ENCODE results near the gene TRMT61A. TPM values are rescaled to one million over a fixed set of nuclear protein-coding genes. Genes with fewer than 3 reads are reported as not detected.

Gene TRMT61A
- total and polyA plus RNA-seq, 10 of the 15 experiments (the other 5 are each of a cell fraction or from before 2014, with no cell fraction given), result 0.11 to 21.9 (median 11.4) TPM

- BruUV-seq (replicated peaks), result no TSS peak
- H3K4me1 ChIP-seq (ENCODE audit: control insufficient read depth, insufficient read depth, low read length), result no peaks in the 10 kb centered on the region
- intact Hi-C loops (cut with micrococcal nuclease; ENCODE audit: unreplicated experiment), result no loop called here
- H3K4me2 ChIP-seq (ENCODE audit: control insufficient read depth, insufficient read depth), result no peak overlapping the region
- ChIA-PET CTCF (interaction anchor here (1.1 to 1.5 kb wide), 2 partner anchors 8 to 11 kb away, joined by 4 read pairs; no protein-coding TSS in a partner anchor), SMC1A (ENCODE audit: uncharacterized antibody, unreplicated experiment) (interaction anchor here (1.3 kb wide), 1 partner anchor 47 kb away, joined by 3 read pairs; no protein-coding TSS in a partner anchor), POLR2A (interaction anchor here (1.0 kb wide), 1 partner anchor 37 kb away, joined by 3 read pairs; no protein-coding TSS in a partner anchor), RAD21 (ENCODE audit: unreplicated experiment) (no interaction called here)
- peaks cover 5 to 11% of the 10 kb centered on the region in 2 experiments; a peak in 3 of 4 replicates for H3K36me3 ChIP-seq (ENCODE audit: control insufficient read depth in 2 of 2, insufficient read depth in 2 of 2, low read length in 1 of 2)
- H3K9me3 ChIP-seq (replicated peaks; ENCODE audit: control insufficient read depth, insufficient read depth, low read length), result no peaks in the 10 kb centered on the region
- TF ChIP-seq RELB (IDR thresholded peaks at IDR 0.05; ENCODE audit: low read depth), result no peak
- no peak for TF ChIP-seq CEBPB (IDR thresholded peaks at IDR 0.05; ENCODE audit: borderline replicate concordance in 1 of 2, low read depth in 2 of 2, low read length in 2 of 2)
- TF ChIP-seq ZBTB33 (IDR thresholded peaks at IDR 0.05), result no peak
- no peak for TF ChIP-seq MTA2 (IDR thresholded peaks at IDR 0.05; ENCODE audit: low read depth)
- TF ChIP-seq BRCA1 (IDR thresholded peaks at IDR 0.05; ENCODE audit: low read depth, low read length), result no peak
- TF ChIP-seq BHLHE40 (IDR thresholded peaks at IDR 0.05; ENCODE audit: borderline replicate concordance in 1 of 2, low read depth in 2 of 2, low read length in 1 of 2), result no peak
- TF ChIP-seq TCF3 (IDR thresholded peaks at IDR 0.05; ENCODE audit: borderline replicate concordance, insufficient read depth, low read depth, low read length), result no peak
- no peak for TF ChIP-seq GABPA (IDR thresholded peaks at IDR 0.05; ENCODE audit: low read depth)
- TF ChIP-seq BACH1 (IDR thresholded peaks at IDR 0.05; ENCODE audit: borderline replicate concordance), result no peak
- TF ChIP-seq DPF2 (IDR thresholded peaks at IDR 0.05), result no peak
- no peak for TF ChIP-seq ZSCAN29 (IDR thresholded peaks at IDR 0.05)
- no peak for TF ChIP-seq HSF1 (IDR thresholded peaks at IDR 0.05; ENCODE audit: low read depth, low read length)
- no peak for TF ChIP-seq CBX3 (IDR thresholded peaks at IDR 0.05; ENCODE audit: borderline replicate concordance, low read depth)
- TF ChIP-seq CREM (IDR thresholded peaks at IDR 0.05; ENCODE audit: low read depth), result no peak
- H3K9ac ChIP-seq (ENCODE audit: control insufficient read depth, insufficient read depth, low read length), result no peak overlapping the region
- no peaks in the 10 kb centered on the region for H4K20me1 ChIP-seq (ENCODE audit: control insufficient read depth, insufficient read depth)
- FAIRE-seq (no peak), ATAC-seq (no peak), DNase-seq (ENCODE audit: low read depth, low spot score) (no peak)
- WGBS (ENCODE audit: insufficient coverage, insufficient replicate concordance, low lambda C conversion rate, missing lambda C conversion rate), result 90% methylated on average over 11 of the region's 11 CpGs
- in situ Hi-C loops (cut with MboI), result no loop called here
- H3K27me3 ChIP-seq (replicated peaks in 1 of 2; ENCODE audit: control insufficient read depth in 2 of 2, insufficient read depth in 2 of 2, low read length in 1 of 2), result no peaks in the 10 kb centered on the region
- H3K79me2 ChIP-seq (ENCODE audit: control insufficient read depth, insufficient read depth, low read length), result no peaks in the 10 kb centered on the region
- H3K27ac ChIP-seq (ENCODE audit: control insufficient read depth, insufficient read depth), result no peak overlapping the region
- no peak overlapping the region for H2AFZ ChIP-seq (ENCODE audit: control insufficient read depth, low read depth, low read length)
- H3K4me3 ChIP-seq, result no peak overlapping the region
Measured at GRCh38 chr14:103509864-103510723, 18.9 kb upstream of the TRMT61A start.
